Right lobe of liver (tissue), 4 donors: ENCODE measurements around the gene ADGRG3.

Experiments used
- POLR2A ChIP-seq: fragments of 450-650 bp; IDR thresholded peaks from one replicate; pipeline ENCODE4 v1.6.1; 2017; ENCODE audit warnings: antibody characterized with exemption, mild to moderate bottlenecking
- TF ChIP-seq, protein P1 (sequence below), 4 donors: fragments of 200-600 bp in 3 of 4; fragments of 450-650 bp in 1 of 4; IDR thresholded peaks; one replicate each; pipeline versions ENCODE4 v1.5.1 to v1.8.0; 2016 to 2022; ENCODE audit warnings: antibody characterized with exemption in 4 of 4, mild to moderate bottlenecking in 2 of 4
- donor health status: DM: no; HTN: no; CAD: no.
- donor health status: DM: no; HTN: no; CAD: no.
- donor health status: DM: no; HTN: yes; CAD: no.

DNA sequence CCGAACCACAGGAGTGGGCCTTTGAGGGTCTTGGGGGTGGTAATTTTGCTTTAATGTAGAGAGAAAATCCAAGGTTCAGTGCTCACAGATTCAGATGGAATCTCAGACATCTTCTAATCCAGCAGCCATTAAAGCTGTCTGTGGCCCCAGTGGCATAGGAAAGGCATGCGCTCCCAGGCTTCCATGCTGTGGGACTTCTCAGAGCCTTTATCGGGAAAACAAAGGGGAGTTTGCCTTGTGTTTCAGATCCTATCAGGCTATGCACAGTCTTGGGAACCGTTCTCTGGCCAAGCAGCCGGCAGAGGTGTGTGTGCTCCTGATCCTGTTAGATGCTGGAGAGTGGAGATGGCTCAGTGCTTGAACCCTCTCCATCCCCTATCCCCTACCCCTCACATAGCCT lies 31.9 kb upstream of the ADGRG3 start:
- TF ChIP-seq, protein P1, sequence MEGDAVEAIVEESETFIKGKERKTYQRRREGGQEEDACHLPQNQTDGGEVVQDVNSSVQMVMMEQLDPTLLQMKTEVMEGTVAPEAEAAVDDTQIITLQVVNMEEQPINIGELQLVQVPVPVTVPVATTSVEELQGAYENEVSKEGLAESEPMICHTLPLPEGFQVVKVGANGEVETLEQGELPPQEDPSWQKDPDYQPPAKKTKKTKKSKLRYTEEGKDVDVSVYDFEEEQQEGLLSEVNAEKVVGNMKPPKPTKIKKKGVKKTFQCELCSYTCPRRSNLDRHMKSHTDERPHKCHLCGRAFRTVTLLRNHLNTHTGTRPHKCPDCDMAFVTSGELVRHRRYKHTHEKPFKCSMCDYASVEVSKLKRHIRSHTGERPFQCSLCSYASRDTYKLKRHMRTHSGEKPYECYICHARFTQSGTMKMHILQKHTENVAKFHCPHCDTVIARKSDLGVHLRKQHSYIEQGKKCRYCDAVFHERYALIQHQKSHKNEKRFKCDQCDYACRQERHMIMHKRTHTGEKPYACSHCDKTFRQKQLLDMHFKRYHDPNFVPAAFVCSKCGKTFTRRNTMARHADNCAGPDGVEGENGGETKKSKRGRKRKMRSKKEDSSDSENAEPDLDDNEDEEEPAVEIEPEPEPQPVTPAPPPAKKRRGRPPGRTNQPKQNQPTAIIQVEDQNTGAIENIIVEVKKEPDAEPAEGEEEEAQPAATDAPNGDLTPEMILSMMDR (IDR thresholded peaks at IDR 0.05): no peak
- no peak for TF ChIP-seq POLR2A
